GM13977 (cell line): ENCODE results near the gene CT55.
"Not testable (repeated sequence)": the region's sequence is repeated elsewhere in the genome, so short reads cannot be mapped to it uniquely, and the experiment has no call there.

Experiments used
- DNase-seq: peaks from one replicate; pipeline ENCODE4 v3.0.0; 2012; ENCODE audit warnings: low spot score
- CTCF ChIP-seq: IDR thresholded peaks from 2 replicates; pipeline ENCODE4 v1.5.1; 2012; ENCODE audit warnings: mild to moderate bottlenecking, control low read depth; ENCODE audit not compliant: insufficient read depth; ENCODE audit errors: extremely low read depth, missing control alignments
- in situ Hi-C: fragments of 300-500 bp; cut with MboI; formaldehyde crosslinking; loops from one replicate; pipeline ENCODE4 v1.12.0; 2022; ENCODE audit warnings: low sequenced_read_pairs, low pct_unique_long_range_greater_than_20kb, mixed read lengths, inconsistent platforms; ENCODE audit not compliant: unreplicated experiment

The CT55 gene

GRCh38 chrX:135191838-135192237 lies 20.6 kb upstream of the CT55 start:
- in situ Hi-C loops, result loop anchor here (25.0 kb wide), 1 partner anchor 295 kb away; no protein-coding TSS in a partner anchor
- no peak for DNase-seq
- TF ChIP-seq CTCF, result no peak

GRCh38 chrX:135185795-135186443 lies 14.7 kb upstream of the CT55 start:
- TF ChIP-seq CTCF, result peak; percentile 65
- in situ Hi-C loops, result loop anchor here (25.0 kb wide), 1 partner anchor 301 kb away; no protein-coding TSS in a partner anchor
- peak; percentile 63 for DNase-seq

GRCh38 chrX:135178636-135179035 lies 7.4 kb upstream of the CT55 start:
- in situ Hi-C loops, result loop anchor here (25.0 kb wide), 1 partner anchor 309 kb away; no protein-coding TSS in a partner anchor
- no peak for TF ChIP-seq CTCF
- no peak for DNase-seq

GRCh38 chrX:135170468-135170867 lies 730 bp downstream of the CT55 start:
- in situ Hi-C loops, result no loop called here
- no peak for DNase-seq
- TF ChIP-seq CTCF, result no peak

GRCh38 chrX:135169534-135169933 lies 1.7 kb downstream of the CT55 start:
- in situ Hi-C loops, DNase-seq: not testable (repeated sequence)

- DNase-seq, result no peak
- in situ Hi-C loops, result no loop called here
- no peak for TF ChIP-seq CTCF
Measured at GRCh38 chrX:135168486-135168885, 2.7 kb downstream of the CT55 start.

GRCh38 chrX:135154688-135155087 lies 16.5 kb downstream of the CT55 start:
- in situ Hi-C loops, DNase-seq: not testable (repeated sequence)

GRCh38 chrX:135126145-135126544 lies 45.1 kb downstream of the CT55 start:
- DNase-seq, in situ Hi-C loops: not testable (repeated sequence)

- in situ Hi-C loops, result loop anchor here (25.0 kb wide), 1 partner anchor 92 kb away; no protein-coding TSS in a partner anchor
- not testable (repeated sequence) for DNase-seq
Measured at GRCh38 chrX:135120056-135120576, 51.1 kb downstream of the CT55 start, which contains the start of gene ETDB. Gene ETDB, minus strand, starts transcription at chrX:135120526. Its CDS starts 1,265 bp downstream, at chrX:135119261.

GRCh38 chrX:135116064-135116463 lies 55.1 kb downstream of the CT55 start:
- DNase-seq, result not testable (repeated sequence)
- in situ Hi-C loops, result loop anchor here (25.0 kb wide), 1 partner anchor 96 kb away; no protein-coding TSS in a partner anchor
